Hematopoietic multipotent progenitor cell treated with erythropoietin and hydrocortisone succinate and interleukin-3 and kit ligand, for 15 days (in vitro differentiated cells): ENCODE results near the gene LDOC1.
A peak's percentile ranks its signal among the peaks of the same experiment; 100 is the strongest.
"Not testable (repeated sequence)": the region's sequence is repeated elsewhere in the genome, so short reads cannot be mapped to it uniquely, and the experiment has no call there.

Experiments
- DNase-seq: peaks from one replicate; pipeline ENCODE4 v3.0.0-alpha.2; 2015; ENCODE audit warnings: low spot score

LDOC1 gene

GRCh38 chrX:141176586-141177451 is at the start of gene LDOC1:
Gene LDOC1, minus strand, starts transcription at chrX:141177129. Its CDS starts 108 bp downstream, at chrX:141177021.
- peak; percentile 1 for DNase-seq

- no peak for DNase-seq
These were observed 44.7 kb upstream of the LDOC1 start for GRCh38 chrX:141221611-141222010.

GRCh38 chrX:141220342-141221008 is 43.5 kb upstream of the LDOC1 start:
- DNase-seq: no peak

- DNase-seq: no peak
These were observed 37.3 kb upstream of the LDOC1 start for GRCh38 chrX:141214196-141214595.

- DNase-seq: no peak
These were observed 25.0 kb upstream of the LDOC1 start for GRCh38 chrX:141201962-141202361.

GRCh38 chrX:141188573-141188972 is 11.6 kb upstream of the LDOC1 start:
- not testable (repeated sequence) for DNase-seq

GRCh38 chrX:141185366-141185765 is 8.4 kb upstream of the LDOC1 start:
- no peak for DNase-seq

- DNase-seq: no peak
These were observed 6.1 kb upstream of the LDOC1 start for GRCh38 chrX:141183000-141183399.

GRCh38 chrX:141180851-141181250 is 3.9 kb upstream of the LDOC1 start:
- DNase-seq: no peak

- DNase-seq: no peak
These were observed 1.1 kb downstream of the LDOC1 start for GRCh38 chrX:141175786-141176185.

GRCh38 chrX:141164406-141164805 is 12.5 kb downstream of the LDOC1 start:
- no peak for DNase-seq

- DNase-seq: no peak
These were observed 18.8 kb downstream of the LDOC1 start for GRCh38 chrX:141158084-141158483.

- DNase-seq: not testable (repeated sequence)
These were observed 21.7 kb downstream of the LDOC1 start for GRCh38 chrX:141155231-141155630.

- no peak for DNase-seq
These were observed 34.0 kb downstream of the LDOC1 start for GRCh38 chrX:141142946-141143345.

GRCh38 chrX:141133272-141133671 is 43.7 kb downstream of the LDOC1 start:
- no peak for DNase-seq

- DNase-seq: no peak
These were observed 49.8 kb downstream of the LDOC1 start for GRCh38 chrX:141127146-141127545.
